NCI-H146 treated with DMSO at 0.1 percent for 48 hours (cell line): ENCODE data around the gene BGLAP.

ENCODE experiments used
- DNase-seq: peaks from one replicate; lab custom pipeline; 2025; ENCODE audit not compliant: unreplicated experiment; lab: John Stamatoyannopoulos, UW

The BGLAP gene

DNA sequence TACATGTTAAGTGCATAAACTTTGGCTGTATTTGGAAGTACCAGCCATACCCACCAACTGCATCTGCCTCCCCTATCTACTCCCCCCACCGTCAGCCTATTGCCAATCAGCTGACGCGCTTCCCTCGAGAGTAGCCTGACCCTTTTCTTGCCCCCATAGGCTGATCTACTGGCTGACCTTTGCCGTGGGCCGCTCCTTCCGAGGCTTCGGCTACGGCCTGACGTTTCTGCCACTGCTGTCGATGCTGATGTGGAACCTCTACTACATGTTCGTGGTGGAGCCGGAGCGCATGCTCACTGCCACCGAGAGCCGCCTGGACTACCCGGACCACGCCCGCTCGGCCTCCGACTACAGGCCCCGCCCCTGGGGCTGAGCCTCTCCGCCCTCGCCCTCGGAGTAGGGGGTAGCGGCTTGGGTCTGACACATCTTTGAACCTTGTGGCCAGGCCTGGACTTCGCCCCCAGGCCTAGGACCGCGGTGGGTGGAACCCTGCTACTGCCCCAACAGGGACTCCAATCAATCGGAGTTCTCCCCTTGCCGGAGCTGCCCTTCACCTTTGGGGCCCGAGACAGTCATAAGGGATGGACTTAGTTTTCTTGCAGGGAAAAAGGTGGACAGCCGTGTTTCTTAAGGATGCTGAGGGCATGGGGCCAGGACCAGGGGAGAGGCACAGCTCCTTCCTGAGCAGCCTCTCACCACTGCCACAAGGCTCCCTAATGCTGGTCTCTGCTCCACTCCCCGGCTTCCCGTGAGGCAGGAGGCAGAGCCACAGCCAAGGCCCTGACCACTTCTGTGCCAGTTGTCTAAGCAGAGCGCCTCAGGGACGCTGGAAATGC lies 49.5 kb downstream of the BGLAP start:
- no peak for DNase-seq
